ENCODE measurements around the gene MTIF2.
A peak's percentile ranks its signal among the peaks of the same experiment; 100 is the strongest.
"Not testable (repeated sequence)": the region's sequence is repeated elsewhere in the genome, so short reads cannot be mapped to it uniquely, and the experiment has no call there.

Gene MTIF2

DNA sequence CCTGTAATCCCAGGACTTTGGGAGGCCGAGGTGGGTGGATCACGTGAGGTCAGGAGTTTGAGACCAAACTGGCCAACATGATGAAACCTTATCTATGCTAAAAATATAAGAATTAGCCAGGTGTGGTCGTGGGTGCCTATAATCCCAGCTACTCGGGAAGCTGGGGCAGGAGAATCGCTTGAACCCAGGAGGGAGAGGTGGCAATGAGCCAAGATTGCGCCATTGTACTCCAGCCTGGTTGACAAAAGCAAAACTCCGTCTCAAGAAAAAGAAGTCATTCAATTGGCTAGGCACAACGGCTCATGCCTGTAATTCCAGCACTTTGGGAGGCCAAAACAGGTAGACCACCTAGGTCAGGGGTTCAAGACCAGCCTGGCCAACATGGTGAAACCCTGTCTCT lies 27.4 kb downstream of the MTIF2 start:
- not testable (repeated sequence) for DNase-seq (ENCODE audit: low spot score)

DNA sequence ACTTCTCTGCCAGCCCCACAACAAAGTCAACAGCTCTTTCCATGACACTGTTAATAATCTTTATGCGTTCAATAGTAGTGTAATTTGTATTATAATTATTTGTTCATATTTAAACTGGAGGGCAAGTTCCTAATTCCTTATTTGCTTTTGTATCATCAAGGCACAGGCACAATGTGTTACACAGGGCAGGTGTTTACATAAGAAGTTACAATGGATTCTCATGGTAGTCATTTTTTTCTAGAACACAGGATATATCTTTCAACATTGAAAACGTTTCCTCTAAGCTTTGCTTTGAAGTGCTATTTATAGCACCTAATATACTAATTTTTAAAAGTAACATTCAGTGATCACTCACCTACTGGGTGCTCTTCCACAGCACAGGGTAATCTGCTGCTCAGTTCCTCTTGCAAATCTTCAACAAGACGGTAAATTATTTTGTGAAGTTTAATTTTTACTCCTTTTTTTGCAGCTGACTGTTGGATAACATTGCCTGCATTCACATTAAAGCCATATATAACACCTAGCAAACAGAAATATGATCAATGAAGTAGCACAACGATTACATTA lies 29.3 kb downstream of the MTIF2 start:
- no peak for DNase-seq (ENCODE audit: low spot score)

DNA sequence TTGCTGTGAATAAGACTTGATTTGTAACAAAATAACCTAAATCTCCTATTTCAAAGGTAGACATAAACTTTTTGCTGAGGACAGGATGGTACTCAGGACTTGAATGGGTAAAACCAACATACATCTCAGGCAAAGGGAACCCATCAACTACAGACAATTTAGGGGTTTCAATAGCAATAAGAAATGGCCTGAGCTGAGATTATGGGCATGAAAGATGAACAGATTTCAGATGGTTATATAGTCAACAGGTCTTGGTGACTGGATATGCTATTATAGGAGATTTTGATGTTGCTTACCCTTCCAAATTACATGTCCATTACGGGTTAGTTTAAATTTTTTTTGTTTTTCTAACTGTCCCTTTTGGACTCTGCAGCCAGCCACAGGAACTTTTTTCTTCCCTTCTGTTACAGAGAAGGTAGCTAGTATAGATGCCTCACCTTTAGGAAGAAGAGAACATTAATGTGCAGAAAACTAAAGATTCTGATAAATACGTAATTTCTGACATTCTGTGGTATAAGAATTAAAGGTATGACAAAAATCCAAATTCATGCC lies 32.0 kb downstream of the MTIF2 start:
- no peak for DNase-seq (ENCODE audit: low spot score)

DNA sequence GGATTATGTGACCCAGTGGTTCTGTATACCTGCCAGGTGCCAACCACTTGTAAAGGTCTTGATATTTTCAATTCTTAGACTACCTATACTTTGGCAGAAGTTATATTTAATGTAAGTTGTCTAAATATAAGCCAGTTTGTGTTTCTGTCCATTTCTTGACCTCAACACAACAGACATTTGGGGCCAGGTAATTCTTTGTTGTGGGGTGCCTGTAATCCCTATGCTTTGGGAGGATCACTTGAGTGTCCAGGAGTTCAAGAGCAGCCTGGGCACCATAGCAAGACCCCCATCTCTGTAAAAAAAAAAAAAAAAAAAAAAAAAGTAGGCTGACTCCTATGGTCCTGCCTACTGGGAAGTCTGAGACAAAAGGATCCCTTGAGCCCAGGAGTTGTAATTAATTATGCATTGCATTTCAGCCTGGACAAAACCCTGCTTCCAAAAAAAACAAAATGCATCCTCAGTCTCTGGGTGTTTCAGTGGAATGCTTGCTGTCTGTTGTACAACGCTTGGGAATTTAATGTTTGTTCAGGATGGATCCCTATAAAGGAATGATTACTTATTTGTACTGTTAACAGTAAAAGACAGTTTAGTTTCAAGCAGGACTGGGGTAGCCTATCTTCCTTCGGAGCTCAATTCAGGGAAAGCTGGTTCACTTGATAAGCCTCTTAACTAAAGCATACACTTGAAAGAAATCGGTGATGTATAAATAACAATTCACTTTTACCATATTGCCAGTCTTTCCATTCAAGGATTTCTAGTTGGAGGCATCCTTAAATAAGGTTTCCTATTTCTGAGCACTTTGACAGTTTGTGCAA lies 33.1 kb downstream of the MTIF2 start:
- DNase-seq (ENCODE audit: low spot score): no peak

DNA sequence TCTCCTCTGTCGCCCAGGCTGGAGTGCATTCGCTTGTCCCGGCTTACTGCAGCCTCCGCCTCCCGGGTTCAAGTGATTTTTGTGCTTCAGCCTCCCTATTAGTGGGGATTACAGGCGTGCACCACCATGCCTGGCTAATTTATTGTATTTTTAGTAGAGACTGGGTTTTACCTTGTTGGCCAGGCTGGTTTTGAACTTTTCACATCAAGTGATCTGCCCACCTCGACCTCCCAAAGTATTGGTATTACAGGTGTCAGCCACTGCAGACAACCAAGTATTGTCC lies 35.4 kb downstream of the MTIF2 start:
- no peak for DNase-seq (ENCODE audit: low spot score)

DNA sequence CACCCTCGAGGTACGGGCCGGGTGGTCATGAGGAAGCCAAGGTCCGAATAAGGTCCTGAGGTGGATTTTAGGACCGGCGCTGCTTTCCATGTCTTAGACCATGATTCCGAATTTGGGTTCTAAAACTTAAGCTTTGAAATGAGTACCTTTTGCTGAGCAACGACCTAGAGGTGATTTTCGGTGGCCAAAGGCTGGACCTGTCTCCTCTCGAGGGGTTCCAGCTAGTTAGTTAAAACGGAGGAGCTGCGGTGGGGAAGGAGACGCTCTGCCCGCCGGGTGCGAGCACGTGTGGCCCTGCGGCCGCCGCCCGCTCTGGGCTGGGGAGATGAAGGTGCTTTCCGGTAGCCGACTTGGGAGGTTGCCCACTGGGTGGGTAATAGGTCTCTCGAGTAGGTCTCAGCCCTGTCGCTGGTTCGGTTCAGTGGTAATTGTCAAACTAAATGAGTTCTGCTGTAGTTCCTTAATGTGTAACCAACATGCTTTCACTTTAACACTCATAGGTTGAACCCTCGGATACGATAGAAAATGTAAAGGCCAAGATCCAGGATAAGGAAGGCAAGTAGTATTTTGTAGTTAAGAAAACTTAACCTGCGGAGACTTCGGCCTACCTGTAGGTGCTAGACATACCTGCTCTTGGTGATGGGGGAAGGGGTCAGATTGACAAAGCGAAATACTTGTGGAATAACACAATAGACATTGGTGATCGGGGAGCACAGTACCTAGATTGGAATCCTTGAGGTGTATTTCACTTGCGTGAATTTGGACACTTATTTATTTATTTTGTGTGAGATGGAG lies 36.0 kb downstream of the MTIF2 start:
- DNase-seq (ENCODE audit: low spot score): peak; percentile 61

DNA sequence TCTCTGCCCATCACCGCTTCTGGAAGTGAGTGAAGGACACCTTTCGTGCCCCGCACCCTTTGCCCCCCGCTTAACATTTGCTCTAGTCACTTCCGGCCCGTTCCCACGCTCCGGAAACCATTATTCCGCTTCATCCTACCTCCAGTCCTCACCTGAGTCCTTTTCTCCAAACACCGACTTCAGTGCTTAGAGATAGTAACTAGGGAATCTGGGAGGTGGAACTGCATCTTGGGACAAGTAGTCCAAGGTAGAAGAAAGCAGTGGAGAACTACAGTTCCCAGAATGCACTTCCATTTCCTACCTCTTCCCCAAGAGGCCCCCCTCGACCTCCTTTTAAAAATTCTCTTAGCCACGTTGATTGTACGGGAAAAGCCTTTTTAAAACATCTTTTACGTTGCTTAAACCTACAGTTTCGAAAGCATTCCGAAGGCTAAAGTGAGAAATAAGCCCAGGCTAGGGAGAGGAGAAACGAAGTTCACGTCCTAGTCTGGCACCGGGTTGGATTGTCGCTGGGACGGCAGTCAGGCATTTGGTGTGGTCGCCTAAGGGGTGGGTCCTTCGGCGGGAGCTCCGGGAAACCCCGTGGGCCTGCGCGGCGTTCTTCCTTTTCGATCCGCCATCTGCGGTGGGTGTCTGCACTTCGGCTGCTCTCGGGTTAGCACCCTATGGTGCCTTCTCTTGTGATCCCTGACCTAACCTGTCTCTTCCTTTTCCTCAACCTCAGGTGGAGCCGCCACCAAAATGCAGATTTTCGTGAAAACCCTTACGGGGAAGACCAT lies 36.8 kb downstream of the MTIF2 start, which contains the start of the genes CLHC1 and RPS27A:
Gene CLHC1 (minus strand): TSS at position 210 of the 779 bp plus-strand sequence. CDS start 9,882 bp downstream, outside the sequence.
Gene RPS27A (plus strand): TSS at position 605 of the 779 bp plus-strand sequence. CDS start 137 bp downstream, at position 742.
- peak; percentile 95 for DNase-seq (ENCODE audit: low spot score)

DNA sequence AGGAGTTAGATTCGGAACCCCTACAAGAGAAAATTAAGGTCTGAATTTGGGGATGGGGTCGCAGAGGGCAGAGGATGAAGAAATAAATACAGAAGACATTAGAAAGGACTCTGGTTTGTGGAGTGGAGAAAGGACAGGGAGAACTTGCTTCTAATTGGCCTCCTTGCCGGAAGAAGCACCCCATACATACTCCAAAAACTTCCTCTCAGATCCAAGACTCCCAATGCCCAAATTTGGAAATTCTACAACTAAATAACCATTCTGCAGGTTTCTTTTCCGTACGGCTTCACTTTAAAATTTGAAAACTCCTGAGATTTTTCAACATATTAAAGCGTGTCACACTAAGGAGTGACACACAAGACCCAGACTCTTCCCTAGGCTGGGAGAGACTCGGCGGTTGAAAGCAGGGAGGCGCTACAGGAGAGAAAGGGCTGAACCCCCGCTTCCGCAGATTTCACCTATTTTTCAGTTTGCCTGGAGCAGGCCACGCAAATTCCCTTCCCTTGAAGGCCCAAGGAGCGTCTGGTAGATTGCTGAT lies 37.4 kb downstream of the MTIF2 start:
- DNase-seq (ENCODE audit: low spot score): peak; percentile 13

DNA sequence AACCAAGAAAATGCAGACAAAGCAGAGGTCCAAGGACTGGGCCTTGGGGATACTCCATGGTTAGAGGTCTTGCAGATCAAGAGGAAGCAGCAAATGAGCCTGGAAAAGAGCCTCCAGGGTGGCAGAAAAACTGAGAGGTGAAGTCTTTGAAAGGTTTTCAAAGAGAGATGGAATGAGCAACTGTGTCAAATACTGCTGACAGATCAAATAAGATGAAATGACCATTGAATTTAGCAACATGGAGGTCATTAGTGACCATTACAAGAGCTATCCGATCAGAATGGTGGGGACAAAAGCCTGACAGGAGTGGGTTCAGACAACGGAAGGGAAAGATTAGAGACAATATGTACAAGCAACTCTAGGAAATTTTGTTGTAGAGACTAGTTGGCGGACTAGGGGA lies 38.5 kb downstream of the MTIF2 start:
- DNase-seq (ENCODE audit: low spot score): no peak

DNA sequence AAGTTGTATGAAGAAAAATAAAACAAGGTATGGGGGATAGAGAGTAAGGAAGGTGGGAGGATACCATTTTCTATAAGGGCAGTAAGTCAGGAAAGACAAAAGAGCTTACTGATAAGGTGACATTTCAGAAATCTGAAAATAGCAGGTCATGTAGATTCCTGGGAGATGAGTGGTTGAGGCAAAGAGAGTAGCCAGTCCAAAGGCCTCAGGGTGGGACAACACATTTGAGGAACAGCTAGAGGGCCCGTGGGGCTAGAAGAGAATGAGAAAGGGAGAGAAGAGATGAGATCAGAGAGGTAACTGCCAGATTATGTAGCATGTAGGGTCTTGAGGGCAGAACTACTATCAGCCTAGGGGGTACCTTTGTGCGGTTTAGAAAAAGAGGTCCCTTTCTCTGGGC lies 39.8 kb downstream of the MTIF2 start:
- DNase-seq (ENCODE audit: low spot score): no peak

DNA sequence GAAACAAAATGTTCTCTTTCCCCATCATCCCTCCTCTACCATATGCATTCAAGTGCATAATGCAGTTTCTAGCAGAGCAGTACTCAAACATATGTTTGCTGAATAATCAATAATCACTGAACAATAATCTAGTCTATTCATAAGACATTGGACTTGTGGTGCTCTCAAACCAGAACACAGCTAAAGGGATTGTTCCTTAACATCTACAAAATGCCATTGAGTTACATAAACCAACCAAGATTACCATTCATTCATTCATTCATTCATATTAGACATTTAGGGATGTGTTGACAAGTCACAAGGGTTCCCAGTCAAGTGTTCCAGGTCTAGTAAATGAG lies 40.8 kb downstream of the MTIF2 start:
- no peak for DNase-seq (ENCODE audit: low spot score)

DNA sequence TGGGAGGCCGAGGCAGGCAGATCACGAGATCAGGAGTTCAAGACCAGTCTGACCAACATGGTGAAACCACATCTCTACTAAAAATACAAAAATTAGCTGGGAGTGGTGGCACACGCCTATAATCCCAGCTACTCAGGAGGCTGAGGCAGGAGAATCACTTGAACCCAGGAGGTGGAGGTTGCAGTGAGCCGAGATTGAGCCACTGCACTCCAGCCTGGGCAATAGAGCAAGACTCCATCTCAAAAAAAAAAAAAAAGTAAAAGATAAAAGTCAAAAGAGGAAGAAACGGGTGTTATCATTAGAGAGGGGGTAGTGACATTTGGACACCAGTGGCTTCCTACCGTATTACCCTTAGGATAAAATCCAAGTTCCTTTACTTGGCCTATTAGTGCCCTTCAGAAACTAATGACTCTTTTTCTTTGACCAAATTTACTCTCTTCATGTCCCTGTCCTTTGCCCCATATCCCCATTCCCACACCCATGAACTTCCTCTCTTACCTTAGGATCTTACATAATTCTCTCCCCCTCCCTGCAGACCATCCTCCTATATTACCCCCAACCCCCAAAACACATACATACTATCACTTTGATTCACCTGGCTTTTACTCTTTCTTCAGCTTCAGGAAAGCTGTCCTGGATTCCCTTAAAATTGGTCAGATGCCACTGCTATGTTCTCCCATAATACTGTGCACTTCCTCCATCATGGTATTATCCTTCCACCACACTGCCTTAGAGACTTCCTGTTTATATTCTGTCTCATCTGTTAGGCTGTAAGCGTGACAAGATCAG lies 41.4 kb downstream of the MTIF2 start:
- DNase-seq (ENCODE audit: low spot score): not testable (repeated sequence)

DNA sequence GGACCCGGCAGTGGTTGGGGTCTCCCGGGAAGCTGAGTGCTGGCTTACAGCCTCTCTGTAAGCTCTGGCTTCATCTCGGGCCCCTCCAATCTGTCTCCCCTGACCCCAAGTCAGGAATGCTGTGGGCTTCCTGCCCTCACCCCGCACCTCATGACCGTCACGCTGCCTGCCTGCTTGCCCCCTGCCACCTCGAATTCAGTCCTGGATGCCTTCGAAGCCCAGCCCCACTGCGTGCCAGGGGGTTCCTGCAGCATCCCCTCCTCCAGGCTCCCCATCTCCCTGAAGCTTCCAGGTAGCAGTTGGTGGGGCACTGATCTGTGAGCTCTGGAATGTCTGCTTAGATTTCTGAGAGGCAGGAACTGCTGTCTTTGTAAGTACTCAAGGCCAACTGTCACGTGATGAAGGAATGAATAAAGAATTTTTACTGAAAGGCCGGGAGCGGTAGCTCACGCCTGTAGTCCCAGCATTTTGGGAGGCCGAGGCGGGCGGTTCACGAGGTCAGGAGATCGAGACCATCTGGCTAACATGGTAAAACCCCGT lies 43.5 kb downstream of the MTIF2 start:
- no peak for DNase-seq (ENCODE audit: low spot score)

DNA sequence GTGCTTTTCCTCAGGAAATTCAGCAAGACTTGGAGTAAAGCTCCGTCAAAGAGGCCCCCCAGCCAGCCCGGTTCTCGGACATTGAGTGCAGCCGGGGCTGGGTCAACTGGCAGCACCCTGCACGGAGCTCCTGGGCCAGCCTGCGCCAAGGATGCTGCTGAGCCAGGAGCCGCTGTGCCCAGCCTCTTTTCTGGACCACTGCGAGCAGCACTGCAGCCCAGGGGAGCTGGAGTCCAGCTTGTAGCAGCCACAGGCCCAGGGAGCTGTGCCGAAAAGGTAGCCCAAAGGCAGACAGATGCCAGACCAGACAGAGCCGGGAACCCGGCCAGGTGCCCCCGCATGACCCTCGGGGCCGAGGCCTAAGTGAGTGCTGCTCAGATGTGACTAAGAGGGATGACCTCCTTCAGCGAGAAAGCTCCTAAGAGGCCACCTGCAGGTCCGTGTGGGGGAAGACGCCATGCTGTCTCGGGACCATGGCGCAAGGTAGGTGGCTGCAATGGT lies 44.2 kb downstream of the MTIF2 start:
- no peak for DNase-seq (ENCODE audit: low spot score)

DNA sequence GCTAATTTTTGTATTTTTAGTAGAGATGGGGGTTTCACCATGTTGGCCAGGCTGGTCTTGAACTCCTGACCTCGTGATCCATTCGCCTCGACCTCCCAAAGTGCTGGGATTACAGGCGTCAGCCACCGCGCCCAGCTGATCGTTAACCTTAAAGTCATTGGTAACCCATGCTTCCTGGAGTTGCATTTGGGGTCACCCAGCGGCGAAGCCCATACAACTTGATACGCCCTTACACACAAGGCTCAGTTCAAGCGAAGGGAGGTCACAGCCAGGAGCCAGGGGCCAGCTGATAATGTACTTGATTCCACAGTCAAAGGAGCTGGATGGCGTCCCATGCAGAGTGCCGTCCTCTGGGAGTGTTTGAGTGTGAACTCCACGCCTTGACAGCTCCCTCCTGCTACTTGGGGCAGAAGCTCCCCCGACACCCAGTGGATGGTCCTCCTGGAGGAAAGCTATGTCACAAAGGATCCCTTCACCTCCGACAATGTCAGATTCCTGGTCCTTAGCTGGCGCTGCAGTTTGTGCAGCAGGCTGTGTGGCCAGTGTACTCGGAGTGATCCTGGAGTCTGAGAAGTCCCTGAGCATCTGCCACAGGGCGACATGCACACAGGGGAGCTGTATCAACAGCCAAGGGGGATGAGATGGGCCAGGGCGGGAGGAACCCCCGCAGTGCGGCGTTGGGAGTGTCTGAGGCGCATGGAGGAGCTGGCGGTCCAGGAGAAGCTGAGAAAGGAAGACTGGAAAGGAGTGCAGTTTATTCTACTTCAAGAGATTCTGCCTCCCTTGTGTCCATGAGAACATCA lies 44.9 kb downstream of the MTIF2 start:
- no peak for DNase-seq (ENCODE audit: low spot score)

DNA sequence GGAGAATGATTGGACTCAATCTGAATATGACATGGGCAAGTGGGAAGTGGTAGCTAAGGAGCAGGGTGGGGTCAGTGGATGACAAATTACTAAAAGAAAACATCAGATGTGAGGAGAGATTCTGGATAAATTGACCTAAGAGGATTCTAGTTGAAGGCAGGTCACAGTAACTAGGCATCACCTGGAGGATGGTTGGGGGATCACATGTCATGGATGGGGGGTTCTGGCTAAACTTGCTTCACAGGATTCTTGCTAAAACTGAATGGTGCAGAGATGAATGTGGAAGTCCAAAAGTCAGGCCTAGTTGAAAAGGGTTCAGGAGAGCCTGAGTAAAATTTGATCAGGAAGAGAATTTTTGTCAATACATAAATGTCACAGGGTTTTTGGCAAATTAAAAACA lies 55.2 kb downstream of the MTIF2 start:
- DNase-seq (ENCODE audit: low spot score): no peak

DNA sequence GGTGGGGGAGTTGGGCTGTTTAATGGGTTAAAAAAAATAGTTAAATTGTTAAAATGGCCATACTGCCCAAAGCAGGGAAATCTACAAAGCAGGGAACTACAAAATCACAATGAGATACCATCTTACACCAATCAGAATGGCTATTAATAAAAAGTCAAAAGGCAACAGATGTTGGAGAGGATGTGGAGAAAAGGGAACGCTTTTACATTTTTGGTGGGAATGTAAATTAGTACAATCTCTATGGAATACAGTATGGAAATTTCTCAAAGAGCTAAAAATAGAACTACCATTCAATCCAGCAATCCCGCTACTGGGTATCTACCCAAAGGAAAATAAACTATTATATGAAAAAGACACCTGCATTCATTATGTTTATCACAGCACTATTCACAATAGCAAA lies 64.1 kb downstream of the MTIF2 start:
- no peak for DNase-seq (ENCODE audit: low spot score)

DNA sequence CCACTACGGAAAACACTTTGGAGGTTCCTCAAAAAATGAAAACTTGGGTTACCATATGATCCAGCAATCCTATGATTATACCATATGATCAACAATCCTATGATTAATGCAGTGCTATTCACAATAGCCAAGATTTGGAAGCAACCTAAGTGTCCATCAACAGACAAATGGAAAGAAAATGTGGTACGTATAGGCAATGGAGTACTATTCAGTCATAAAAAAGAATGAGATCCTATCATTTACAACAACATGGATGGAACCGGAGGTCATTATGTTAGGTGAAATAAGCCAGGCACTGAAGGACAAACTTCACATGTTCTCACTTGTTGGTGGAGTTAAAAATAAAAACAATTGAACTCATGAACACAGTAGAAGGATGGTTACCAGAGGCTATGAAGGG lies 64.5 kb downstream of the MTIF2 start:
- no peak for DNase-seq (ENCODE audit: low spot score)

DNA sequence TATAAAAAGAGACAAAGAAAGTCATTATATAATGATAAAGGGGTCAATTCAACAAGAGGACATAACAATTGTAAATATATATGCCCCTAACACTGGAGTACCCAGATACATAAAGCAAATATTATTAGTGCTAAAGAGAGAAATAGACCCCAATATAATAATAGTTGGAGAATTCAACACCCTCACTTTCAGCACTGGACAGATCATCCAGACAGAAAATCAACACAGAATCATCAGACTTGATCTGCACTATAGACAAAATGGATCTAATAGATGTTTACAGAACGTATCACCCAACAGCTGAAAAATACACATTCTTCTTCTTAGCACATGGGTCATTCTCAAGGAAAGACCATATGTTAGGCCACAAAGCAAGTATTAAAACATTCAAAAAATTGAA lies 68.6 kb downstream of the MTIF2 start:
- no peak for DNase-seq (ENCODE audit: low spot score)

DNA sequence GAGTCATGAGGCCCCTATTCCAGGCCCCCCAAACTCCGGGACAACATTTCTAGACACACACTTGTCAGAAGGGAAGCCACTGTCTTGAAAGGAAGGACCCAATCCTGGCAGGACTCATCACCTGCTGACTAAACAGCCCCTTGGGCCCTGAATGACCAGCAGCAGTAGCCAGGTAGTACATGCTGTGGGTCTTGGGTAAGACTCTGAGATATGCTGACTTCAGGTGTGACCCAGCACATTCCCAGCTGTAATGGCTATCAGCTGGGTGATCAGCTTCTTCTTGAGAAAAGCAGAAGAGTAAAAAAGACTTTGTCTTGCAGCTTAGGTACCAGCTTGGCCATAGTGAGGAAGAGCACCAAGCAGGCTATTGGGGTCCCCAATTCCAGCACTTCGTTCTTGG lies 72.5 kb downstream of the MTIF2 start:
- no peak for DNase-seq (ENCODE audit: low spot score)
